HepG2 (cell line): ENCODE measurements around the gene GPATCH8. TPM values are rescaled to one million over a fixed set of nuclear protein-coding genes. Genes with fewer than 3 reads are reported as not detected.

ENCODE experiments used
- AGO2 ChIP-seq: fragments of 200-400 bp; formaldehyde crosslinking; optimal IDR thresholded peaks from 2 replicates; pipeline ENCODE3; 2017; ENCODE audit warnings: mild to moderate bottlenecking, low read depth, low read length, moderate library complexity
- CBX2 ChIP-seq, 2 experiments: fragments of 200-600 bp in 1 of 2; sonication (generic); formaldehyde crosslinking in 1 of 2; IDR thresholded peaks; 2 replicates each; pipeline versions ENCODE4 v1.7.0 to v1.8.1; 2018 to 2022; ENCODE audit warnings: low read depth in 2 of 2, low read length in 1 of 2, mild to moderate bottlenecking in 1 of 2, missing genetic modification reagents in 1 of 2
- DRAP1 ChIP-seq: IDR thresholded peaks from 2 replicates; pipeline ENCODE4 v1.6.1; 2016; ENCODE audit warnings: missing genetic modification reagents, missing compliant biosample characterization
- ELF1 ChIP-seq: sonication (generic); formaldehyde crosslinking; IDR thresholded peaks from 2 replicates; pipeline ENCODE4 v1.4.0; 2020; ENCODE audit warnings: missing genetic modification reagents
- MAF1 ChIP-seq: sonication (generic); formaldehyde crosslinking; IDR thresholded peaks from 2 replicates; pipeline ENCODE4 v1.5.0; 2020; ENCODE audit warnings: missing genetic modification reagents, borderline replicate concordance
- REL ChIP-seq: sonication (generic); formaldehyde crosslinking; conservative IDR thresholded peaks from 2 replicates; pipeline ENCODE4 v1.8.0; 2022; ENCODE audit warnings: mild to moderate bottlenecking, missing genetic modification reagents, moderate library complexity
- TBX2 ChIP-seq: sonication (generic); formaldehyde crosslinking; IDR thresholded peaks from 2 replicates; pipeline ENCODE4 v1.5.0; 2020; ENCODE audit warnings: missing genetic modification reagents, mild to moderate bottlenecking, borderline replicate concordance
- TGIF2 ChIP-seq: IDR thresholded peaks from 2 replicates; pipeline ENCODE4 v1.6.1; 2016; ENCODE audit warnings: control low read depth, missing compliant biosample characterization
- ZBTB4 ChIP-seq: sonication (generic); formaldehyde crosslinking; IDR thresholded peaks from 2 replicates; pipeline ENCODE4 v1.4.0; 2020; ENCODE audit warnings: missing genetic modification reagents, mild to moderate bottlenecking, borderline replicate concordance
- ZBTB43 ChIP-seq: sonication (generic); formaldehyde crosslinking; conservative IDR thresholded peaks from 2 replicates; pipeline ENCODE4 v1.4.0; 2020; ENCODE audit warnings: missing genetic modification reagents
- ZBTB49 ChIP-seq: sonication (generic); formaldehyde crosslinking; IDR thresholded peaks from 2 replicates; pipeline ENCODE4 v1.4.0; 2020; ENCODE audit warnings: missing genetic modification reagents, borderline replicate concordance
- ZNF138 ChIP-seq: sonication (generic); formaldehyde crosslinking; IDR thresholded peaks from 2 replicates; pipeline ENCODE4 v1.5.0; 2020; ENCODE audit warnings: mild to moderate bottlenecking, low read depth, missing genetic modification reagents
- ZNF431 ChIP-seq: sonication (generic); formaldehyde crosslinking; IDR thresholded peaks from 2 replicates; pipeline ENCODE4 v1.9.0; 2022; ENCODE audit warnings: missing genetic modification reagents, low read depth, mild to moderate bottlenecking, borderline replicate concordance
- ZNF446 ChIP-seq: sonication (generic); formaldehyde crosslinking; IDR thresholded peaks from 2 replicates; pipeline ENCODE4 v1.5.0; 2020; ENCODE audit warnings: mild to moderate bottlenecking, missing genetic modification reagents
- ZNF512B ChIP-seq: sonication (generic); formaldehyde crosslinking; IDR thresholded peaks from 2 replicates; pipeline ENCODE4 v1.5.1; 2020; ENCODE audit warnings: missing genetic modification reagents, mild to moderate bottlenecking, borderline replicate concordance
- ZNF558 ChIP-seq: sonication (generic); formaldehyde crosslinking; IDR thresholded peaks from 2 replicates; pipeline ENCODE4 v1.9.0; 2022; ENCODE audit warnings: mild to moderate bottlenecking, missing genetic modification reagents, borderline replicate concordance
- polyA plus RNA-seq, 8 experiments: library from polyadenylated mRNA; depleted of rRNA in 3 of 8; stranded (reverse) in 7 of 8; unstranded in 1 of 8; fragments of >200 nt; fragmentation: Illumina TruSeq in 4 of 8; extraction: Trizol in 4 of 8; gene quantifications; 2 replicates each; pipeline versions ENCODE4 v1.2.1 to v1.2.3, GENCODE V29; 2011 to 2016; ENCODE audit warnings: low read depth in 4 of 8, missing spikeins in 1 of 8, mixed read lengths in 1 of 8; ENCODE audit not compliant: insufficient read depth in 1 of 8
- total RNA-seq, 5 experiments: library from RNA; depleted of rRNA; stranded (reverse); fragments of >200 nt; fragmentation: Illumina TruSeq; extraction: Trizol; gene quantifications; 2 replicates each; pipeline ENCODE4 v1.2.3, GENCODE V29; 2016; ENCODE audit warnings: low read depth in 1 of 5

GPATCH8 gene
- total and polyA plus RNA-seq, 2 of the 13 experiments (the other 11 are each of a cell fraction or from before 2014, with no cell fraction given), result 20.7 to 21.5 TPM

- TF ChIP-seq ZNF512B (no peak), TGIF2 (CRISPR knock-in tag) (peak; percentile 82; the same call in 1 of the 2 replicates), ZNF431 (CRISPR knock-in tag) (peak; percentile 90; the same call in 1 of the 2 replicates), ZNF558 (CRISPR knock-in tag) (no peak; the same call in 1 of the 2 replicates), AGO2 (peak; percentile 30), ELF1 (CRISPR knock-in tag) (peak; percentile 97), TBX2 (CRISPR knock-in tag) (peak; percentile 89), ZBTB49 (CRISPR knock-in tag) (peak; percentile 91; the same call in 1 of the 2 replicates), ZBTB4 (peak; percentile 41; the same call in 1 of the 2 replicates), ZBTB43 (CRISPR knock-in tag) (peak; percentile 71; the same call in 1 of the 2 replicates), CBX2 (IDR thresholded peaks at IDR 0.05; ENCODE audit: low read depth, low read length) (no peak), CBX2 (CRISPR knock-in tag; IDR thresholded peaks at IDR 0.05; ENCODE audit: low read depth) (0 out of 2 replicates have a peak, but pooled peaks have one; percentile 28), REL (peak; percentile 70; the same call in 1 of the 2 replicates), ZNF446 (CRISPR knock-in tag) (peak; percentile 77; the same call in 1 of the 2 replicates), MAF1 (CRISPR knock-in tag) (no peak), ZNF138 (CRISPR knock-in tag) (peak; percentile 90; the same call in 1 of the 2 replicates), DRAP1 (CRISPR knock-in tag) (peak; percentile 88)
These were observed at the start of gene GPATCH8 (continued) for GRCh38 chr17:44503147-44504029.
